ENCODE measurements around the gene RAB3C.
"Not testable (repeated sequence)": the region's sequence is repeated elsewhere in the genome, so short reads cannot be mapped to it uniquely, and the experiment has no call there.

The RAB3C gene

DNA sequence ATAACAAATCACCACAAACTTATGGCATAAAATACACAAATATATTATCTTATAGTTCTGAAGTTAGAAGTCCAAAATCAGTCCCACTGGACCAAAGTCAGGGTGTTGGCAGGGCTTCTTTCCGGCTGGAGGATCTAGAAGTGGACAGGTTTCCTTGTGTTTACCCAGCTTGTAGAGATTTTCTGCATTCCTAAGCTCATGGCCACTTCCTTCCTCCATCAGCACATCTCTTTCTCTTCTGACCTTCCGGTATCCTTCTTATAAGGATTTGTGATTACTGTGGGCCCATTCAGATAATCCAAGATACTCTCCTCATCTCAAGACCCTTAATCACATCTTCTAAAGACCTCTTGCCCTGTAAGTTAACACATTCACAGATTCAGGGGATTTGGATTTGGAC lies 97.6 kb downstream of the RAB3C start:
- no peak for DNase-seq

DNA sequence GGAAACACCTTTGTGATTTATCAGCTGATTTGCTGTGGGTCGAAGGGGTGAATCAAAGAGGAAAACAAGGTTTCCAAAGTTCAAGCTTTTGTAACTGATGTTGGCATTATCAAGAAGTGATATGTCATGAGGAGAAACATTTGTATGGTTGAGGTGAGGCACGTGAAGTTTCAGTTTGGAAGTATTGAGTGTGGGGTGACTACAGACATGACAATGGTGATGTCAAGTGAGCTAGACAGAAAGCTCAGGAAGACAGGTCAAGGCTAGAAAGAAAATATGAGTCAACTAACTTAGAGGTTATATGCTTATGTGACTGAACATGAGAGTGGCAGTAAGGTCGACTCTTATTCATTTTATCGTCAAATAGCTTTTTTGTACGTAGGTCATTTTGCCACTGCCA lies 99.1 kb downstream of the RAB3C start:
- DNase-seq, result no peak

DNA sequence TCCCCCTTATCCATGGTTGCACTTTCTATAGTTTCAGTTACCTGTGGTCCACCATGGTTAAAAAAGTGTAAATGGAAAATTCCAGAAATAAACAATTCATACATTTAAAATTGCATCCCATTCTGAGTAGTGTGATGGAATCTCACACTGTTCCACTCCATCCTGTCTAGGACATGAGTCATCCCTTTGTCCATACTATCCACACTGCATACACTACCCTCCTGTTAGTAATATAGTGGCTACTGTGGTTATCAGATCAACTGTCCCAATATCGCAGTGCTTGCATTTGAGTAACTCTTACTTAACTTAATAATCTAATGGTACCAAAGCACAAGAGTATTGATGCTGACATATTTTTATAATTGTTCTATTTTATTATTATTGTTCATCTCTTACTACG lies 100.7 kb downstream of the RAB3C start:
- no peak for DNase-seq

DNA sequence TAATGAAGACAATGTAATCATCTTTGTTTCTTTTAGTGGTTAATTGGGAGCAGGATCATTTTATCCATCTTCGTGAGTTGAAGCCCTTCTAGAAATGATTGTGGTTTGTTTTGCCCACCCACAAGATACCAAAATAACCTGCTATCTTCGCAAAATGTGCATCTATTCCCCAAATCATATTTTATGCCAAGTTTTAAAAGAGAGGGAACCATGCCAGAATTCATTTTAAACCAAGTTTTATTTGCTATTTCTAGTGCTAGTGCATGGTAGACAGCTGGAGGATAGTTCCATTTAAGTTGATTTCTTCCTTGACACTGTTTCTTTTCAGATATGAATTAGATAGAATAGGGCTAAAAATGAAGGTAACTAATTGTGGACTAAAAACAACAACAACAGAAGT lies 104.2 kb downstream of the RAB3C start:
- DNase-seq, result no peak

DNA sequence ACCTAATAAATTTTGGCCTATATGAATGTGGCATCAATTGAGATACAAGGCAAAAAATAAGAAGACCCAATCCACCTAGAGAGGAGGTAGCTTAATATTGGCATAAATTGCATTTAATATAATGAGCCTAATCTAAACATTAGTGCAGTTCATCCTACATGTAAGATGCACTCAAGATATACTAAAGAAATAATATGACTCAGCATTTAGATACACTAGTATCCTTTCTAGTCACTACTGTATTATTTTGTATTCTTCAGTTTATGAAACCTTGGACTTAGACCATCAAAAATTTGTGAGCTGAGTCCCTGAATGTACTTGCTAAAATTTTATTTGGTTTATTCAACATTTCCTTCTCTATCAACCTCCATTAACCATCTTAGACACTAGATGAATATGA lies 104.7 kb downstream of the RAB3C start:
- no peak for DNase-seq

DNA sequence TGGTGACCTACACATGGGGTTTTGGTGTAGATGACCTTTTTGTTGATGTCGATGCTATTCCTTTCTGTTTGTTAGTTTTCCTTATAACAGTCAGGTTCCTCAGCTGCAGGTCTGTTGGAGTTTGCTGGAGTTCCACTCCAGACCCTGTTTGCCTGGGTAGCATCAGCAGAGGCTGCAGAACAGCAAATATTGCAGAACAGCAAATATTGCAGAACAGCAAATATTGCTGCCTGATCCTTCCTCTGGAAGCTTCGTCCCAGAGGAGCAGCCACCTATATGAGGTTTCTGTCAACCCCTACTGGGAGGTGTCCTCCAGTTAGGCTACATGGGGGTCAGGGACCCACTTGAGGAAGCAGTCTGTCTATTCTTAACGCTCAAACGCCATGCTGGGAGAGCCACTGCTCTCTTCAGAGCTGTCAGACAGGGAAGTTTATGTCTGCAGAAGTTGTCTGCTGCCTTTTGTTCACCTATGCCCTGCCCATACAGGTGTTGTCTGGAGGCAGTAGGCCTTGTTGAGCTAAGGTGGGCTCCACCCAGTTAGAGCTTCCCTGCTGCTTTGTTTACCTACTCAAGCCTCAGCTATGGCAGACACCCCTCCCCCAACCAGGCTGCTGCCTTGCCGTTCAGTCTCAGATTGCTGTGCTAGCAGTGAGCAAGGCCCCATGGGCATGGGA lies 116.3 kb downstream of the RAB3C start:
- DNase-seq, result not testable (repeated sequence)

DNA sequence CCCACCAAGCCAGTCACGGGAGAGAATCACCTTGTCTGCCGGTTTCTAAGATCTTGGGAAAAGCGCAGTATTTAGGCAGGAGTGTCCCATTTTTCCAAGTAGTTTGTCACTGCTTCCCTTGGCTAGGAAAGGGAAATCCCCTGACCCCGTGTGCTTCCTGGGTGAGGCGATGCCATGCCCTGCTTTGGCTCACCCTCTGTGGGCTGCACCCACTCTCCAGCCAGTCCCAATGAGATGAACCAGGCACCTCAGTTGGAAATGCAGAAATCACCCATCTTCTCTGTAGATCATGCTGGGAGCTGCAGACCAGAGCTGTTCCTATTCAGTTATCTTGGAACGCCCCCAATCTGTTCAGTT lies 116.9 kb downstream of the RAB3C start:
- no peak for DNase-seq

DNA sequence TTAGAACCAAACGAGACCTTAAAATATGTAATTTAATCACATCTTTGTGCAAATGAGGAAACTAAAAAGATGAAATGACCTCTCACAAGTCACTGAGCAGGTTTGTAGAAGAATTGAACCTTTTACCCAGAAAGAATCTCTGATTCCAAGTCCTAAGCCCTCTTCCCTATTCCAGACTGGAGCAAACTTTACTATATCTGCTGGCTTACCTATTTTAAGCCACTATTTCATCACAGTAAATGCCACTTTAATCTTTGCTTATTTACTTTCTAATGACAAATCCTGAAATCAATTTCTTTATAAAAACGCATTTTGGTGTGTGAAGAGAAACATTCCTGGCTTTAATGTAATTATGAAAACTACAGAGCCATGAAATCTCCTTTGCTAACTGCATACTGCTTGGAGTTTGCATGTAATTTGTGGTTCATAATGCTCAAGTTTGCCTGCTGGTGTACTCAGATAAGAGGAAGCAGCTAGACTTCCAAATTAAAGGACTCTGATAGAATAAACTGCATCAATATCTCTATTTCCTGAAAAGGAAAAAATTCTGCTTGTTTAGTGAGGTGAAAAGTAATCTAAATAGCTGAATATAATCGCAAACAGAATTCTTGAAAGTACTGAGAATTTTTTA lies 121.2 kb downstream of the RAB3C start:
- DNase-seq, result no peak

DNA sequence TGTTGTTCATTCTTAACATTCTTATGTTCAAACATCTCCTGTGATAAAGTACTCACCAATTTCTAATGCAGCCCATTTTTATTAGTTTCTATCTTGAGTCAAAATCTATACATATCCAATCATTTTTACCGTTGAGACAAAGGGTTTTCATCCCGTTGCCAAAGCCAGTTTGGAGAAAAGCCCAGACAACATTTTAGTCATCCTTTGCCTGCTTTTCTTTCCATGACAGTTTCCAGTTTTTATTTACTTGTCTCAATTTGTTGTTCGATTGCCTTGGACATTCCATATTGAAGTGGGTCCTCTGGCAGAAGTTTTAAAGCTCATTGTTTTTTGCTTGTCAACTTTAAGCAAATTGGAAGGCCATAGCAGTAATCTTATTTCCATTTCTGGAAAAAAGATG lies 123.9 kb downstream of the RAB3C start:
- DNase-seq, result no peak

DNA sequence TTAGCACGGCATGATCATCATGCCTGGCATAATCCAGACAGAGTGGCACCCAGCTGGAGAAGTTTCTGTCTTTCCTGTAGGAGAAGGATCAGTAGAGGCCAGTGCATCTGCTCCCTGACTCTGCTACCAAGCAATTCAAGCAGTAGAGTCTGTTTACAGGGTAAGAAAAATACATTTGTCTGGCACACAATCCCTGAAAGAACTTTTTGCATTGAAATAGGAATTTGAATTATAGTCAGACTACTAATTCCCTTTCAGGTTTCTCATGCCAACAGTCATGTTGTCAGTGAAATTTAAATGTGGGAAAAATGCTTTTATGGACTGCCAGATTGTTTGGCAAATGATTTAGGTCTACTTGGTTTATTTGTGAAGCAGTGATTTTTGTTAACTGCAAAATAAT lies 125.6 kb downstream of the RAB3C start:
- no peak for DNase-seq

DNA sequence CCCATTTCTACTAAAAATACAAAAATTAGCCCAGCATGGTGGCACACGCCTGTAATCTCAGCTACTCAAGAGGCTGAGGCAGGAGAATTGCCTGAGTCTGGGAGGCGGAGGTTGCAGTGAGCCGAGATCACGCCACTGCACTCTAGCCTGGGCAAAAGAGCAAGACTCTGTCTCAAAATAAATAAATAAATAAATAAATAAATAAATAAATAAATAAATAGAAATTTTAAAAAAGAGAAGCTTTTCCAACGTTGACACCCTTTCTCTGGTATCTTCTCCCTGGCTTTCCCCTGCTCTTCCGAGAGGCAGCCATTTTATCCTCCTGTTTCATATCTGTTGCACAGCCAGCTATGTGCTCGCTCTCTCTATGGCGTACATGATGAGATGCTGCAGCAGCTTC lies 127.5 kb downstream of the RAB3C start:
- not testable (repeated sequence) for DNase-seq

DNA sequence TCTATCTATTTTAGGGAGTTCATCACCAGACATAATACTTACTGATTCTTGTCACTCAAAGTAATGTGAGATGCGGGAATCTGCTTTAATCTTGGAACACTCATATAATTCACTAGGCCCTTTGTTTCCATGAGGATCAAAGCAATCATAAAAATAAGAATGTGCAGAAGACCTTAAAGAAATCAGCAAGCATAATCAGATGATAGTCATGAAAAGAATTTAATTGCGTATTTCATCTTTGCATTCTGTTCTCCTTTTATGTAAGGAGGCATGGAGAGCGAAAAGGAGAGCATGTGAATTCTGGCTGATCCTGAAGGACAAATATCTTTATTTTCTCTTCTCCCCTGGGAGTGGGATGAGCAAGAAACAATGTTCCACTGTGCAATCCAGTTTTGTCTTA lies 128.0 kb downstream of the RAB3C start:
- DNase-seq, result no peak

DNA sequence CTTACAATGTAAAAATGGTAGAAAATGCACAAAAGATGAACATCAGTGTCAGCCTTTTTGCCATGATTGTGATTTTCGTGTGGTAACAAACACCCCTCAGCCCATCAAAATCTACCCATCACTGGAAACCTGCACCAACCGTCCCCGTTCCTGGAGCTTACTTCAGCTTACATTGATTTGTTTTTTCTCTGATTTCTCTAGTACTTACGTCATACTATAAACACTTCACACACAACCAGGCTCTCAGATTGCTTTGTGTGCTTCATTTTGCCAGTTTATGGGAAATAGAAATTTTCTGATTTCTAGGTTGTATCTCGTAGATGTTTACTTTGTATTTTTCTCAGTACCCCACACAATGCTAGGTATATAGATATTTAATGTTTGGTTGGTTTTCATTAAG lies 129.1 kb downstream of the RAB3C start:
- DNase-seq, result no peak

DNA sequence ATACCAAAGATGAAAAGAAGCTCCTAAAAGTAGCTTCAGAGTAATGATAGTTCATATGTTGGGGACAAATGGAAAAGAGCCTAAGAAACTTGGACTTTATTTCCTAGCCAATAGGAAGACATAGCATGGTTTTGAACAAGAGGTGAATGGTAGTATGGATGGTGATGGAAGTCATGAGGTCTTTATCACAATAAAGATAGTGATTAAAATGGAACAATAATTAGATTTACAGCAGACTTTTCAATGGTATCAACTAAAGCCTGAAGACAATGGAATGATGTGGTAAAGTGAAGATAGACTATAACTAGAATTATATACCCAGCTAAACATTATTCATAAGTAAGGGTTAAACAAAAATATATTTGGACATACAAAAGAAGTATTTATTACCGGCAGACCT lies 131.2 kb downstream of the RAB3C start:
- no peak for DNase-seq

DNA sequence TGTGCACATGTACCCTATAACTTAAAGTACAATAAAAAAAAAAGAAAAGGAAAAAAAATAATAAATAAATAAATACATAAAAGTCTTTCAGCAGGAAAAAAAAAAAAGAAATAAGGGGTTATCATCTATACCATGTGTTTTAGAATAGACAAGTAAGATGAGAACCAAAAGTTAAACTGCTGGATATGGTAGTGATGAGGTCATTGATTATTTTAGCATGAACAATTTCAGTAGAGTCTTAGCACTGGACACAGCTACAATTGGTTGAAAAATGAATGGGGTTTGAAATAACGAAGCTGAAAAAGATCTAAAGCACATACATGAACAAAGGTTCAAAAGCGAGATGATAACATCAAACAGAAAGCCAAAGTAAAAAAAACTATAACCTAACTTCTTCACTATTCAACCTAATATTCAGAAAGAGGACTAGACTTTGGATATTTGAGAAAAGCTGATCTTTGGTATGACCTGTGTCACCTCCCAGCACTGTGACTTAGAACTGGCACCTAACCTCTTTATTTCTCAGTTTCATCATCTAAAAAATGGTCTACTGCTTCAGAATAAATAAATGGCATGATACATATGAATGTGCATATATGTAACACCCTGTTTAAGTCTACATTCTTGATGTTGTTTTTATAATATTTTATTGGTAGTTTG lies 133.3 kb downstream of the RAB3C start:
- DNase-seq, result no peak

DNA sequence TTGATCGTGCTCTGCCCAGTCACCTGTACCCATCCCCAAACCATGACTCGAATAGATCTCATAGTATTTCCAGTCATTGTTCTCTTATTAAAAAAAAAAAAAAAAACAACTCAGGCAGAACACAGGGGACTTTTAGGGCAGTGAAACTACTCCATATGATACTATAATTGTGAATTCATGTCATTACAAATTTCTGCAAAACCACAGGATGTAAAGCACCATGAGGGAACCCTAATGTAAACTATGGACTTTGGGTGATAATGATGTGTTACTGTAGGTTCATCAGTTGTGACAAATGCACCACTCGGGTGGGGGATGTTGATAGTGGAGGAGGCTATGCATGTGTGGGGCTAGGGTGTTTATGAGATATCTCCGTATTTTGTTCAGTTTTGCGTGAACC lies 133.8 kb downstream of the RAB3C start:
- no peak for DNase-seq

DNA sequence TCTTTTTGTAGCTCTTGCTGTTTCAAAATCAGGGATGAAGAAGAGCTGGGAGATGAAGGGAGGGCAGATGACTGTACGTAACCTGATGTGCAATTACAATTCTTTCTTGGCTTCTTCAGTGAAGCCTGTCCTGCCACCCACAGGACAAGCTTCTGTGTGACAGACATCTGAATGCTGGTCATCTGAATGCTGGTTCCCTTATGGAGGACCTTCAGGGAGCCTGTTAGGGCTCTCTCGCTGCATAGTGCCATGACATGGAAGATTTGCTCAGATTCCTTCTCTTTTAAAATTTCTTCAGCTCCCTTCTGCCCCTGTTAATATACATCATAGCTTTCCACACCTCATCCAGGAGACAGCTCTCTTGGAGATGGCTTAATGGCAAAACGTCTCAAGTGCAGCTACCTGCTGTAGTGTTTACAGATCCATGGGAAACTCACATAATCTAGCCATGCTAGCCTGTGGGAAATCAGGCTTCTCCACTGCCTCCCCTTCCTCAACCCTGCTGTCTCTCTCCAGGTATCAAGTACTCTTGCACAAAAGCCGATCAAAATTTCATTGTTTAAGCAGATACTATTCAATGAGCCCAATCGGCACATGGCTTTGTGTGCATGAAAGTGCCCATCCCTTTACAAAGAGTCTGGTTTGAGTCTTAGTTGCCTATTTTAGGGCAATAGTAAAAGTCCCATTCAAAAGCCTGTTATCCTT lies 134.6 kb downstream of the RAB3C start:
- DNase-seq, result no peak

DNA sequence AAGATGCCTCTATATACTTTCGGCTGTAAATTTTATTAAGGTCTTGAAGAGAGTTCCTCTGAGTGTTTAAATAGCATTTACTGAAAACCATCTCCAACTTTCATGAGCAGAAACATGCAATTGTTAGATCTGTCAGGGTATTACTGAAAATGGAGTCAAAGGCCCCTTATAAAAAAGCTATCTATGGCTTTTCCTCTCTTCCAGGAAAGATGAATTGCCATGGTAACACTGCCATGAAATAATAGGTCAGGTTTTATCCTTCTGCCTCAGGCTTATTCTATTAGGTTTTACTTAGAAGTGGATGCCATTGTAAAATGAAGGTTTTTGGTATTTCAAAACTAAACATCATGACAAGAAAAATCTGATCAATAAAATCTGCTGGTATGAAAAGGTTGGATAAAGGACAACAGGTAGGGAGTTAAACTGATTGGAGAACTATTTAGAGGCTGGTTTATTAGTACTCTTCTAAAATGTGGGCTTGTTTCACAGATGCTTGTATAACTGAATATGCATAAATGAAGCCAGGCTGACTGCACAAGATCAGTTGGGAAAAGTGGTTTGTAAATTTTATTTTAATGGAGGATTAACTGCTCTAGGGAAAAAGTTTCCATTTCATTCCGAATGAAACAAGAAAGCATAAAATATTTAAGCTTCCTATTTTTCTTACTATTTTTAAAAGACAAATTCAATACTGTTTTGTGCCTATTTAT lies 135.5 kb downstream of the RAB3C start:
- no peak for DNase-seq

DNA sequence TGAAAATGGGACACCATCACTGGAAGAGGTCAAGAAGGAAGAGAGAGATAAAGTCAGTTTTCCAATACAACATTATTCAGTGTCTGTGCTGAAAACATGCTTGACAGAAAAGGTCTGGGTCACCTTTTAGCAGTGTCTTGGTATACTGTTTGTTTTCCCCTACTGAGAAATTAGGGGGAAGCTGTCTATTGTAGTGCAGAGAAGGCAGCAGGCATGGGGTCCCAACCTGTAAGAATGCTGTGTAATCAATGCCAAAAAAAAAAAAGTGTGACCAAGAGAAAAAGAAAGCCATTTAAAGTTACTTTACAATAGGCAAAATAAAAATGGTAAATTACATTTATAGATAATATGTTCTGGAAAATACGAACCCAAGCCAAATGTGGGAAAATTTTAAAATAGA lies 139.3 kb downstream of the RAB3C start:
- no peak for DNase-seq

DNA sequence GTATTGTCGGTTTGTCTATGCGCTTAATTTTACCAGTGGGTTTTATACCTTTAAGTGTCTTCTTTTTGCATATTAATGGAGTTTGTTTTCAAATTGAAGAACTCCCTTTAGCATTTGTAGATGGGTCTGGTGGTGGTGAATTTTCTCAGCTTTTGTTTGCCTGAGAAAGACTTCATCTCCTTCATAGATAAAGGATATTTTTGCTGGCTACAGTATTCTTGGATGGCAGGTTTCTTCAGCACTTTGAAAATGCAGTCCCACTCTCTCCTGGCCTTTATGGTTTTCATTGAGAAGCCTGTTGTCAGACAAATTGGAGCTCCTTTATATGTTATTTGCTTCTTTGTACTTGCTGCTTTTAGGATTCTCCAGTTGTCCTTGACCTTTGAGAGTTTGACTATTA lies 142.1 kb downstream of the RAB3C start:
- no peak for DNase-seq

DNA sequence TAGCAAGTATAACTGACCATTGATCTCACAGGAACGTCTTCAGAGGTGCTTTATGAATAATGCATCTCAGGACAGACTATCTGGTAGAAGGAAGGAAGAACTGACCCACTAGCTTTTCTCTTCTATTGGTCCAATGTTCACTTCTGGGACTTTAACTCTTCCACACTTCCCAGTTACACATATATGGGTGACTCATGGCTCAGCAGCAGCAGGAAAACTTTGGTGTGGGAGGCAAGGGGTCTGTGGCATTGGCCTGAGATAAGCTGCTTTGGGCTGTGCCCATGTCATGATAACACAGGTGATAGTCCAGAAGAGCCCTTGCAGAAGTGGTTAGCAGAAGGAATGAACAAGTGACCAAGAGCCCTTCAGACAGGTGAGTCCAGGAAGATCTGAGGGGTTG lies 148.8 kb downstream of the RAB3C start:
- no peak for DNase-seq

DNA sequence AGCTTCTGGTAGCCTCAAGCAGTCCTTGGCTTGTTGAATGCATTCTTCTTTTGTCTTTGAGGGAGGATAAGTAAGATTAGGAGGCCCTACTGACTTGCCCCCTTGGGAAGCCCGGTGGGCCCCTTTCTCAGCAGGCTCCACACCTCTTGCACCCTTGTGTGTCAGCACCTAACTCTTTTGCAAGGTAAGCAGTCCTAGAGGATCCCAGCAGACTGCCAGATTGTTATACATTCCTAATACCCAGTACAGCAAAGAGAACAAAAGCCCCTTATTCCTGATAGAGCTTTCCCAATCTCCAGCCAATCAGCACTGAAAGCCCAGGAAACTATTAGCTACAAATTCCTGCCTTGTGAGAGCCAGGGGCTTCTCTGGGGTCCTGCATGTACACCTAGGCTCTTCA lies 152.8 kb downstream of the RAB3C start:
- no peak for DNase-seq

DNA sequence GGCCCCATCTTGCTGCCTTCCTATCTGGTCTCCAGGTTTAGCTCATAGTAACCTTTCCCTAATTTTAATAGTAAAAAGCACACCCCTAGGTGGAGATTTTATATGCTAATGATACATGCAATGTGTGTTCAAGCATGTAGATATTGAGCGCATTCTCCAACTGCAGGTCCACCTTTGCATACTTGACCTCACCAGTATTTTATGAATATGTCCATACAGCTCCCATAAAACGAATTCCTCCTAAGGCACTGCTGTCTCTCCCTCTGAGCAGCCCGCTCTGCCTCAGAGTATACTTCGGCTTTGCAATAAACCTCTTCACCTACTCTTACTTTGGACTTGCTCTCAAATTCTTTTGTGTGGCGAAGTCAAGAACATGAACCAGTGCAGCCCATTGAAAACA lies 153.3 kb downstream of the RAB3C start:
- DNase-seq, result no peak

DNA sequence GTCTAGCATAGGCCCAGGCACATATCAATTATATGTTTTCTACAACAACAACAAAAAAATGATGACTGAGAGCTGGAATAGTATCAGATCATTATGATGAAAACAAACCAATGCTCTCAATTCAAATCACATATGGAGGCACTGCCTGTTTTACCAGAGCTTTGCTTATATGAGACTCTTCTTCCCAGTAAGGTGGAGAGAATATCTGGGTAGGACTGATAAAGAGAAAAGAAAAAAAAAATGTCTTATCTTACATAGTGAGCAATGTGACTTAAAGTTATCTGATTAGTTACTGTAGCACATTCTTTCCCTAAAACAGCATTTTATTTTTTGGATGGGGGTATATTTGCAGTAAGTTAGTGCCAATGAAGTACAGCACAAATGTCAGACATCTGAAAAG lies 154.8 kb downstream of the RAB3C start:
- no peak for DNase-seq

Data from NCI-H2029 treated with DMSO at 0.1 percent for 48 hours (cell line).